Esophagus squamous epithelium (tissue), 5 donors: ENCODE data around the gene CCR9. TPM values are rescaled to one million over a fixed set of nuclear protein-coding genes. Genes with fewer than 3 reads are reported as not detected.

Experiments used
- DNase-seq: peaks from one replicate; lab custom pipeline; 2025; lab: John Stamatoyannopoulos, UW
- H3K27ac ChIP-seq, 4 donors: fragments of 200-600 bp; sonication (generic); one replicate each; pipeline ENCODE4 v1.5.1; 2016 to 2019; ENCODE audit warnings: mild to moderate bottlenecking in 1 of 4
- H3K27me3 ChIP-seq, 4 donors: fragments of 200-600 bp; sonication (generic); 1 replicate in 3 of 4; 2 replicates in 1 of 4; pipeline versions ENCODE4 v1.5.1 to v1.6.0; 2017 to 2021; ENCODE audit warnings: antibody characterized with exemption in 1 of 4
- H3K36me3 ChIP-seq, 3 donors: fragments of 200-600 bp; sonication (generic); one replicate each; pipeline ENCODE4 v1.5.1; 2016 to 2019
- H3K4me1 ChIP-seq, 3 donors: fragments of 200-600 bp; sonication (generic); one replicate each; pipeline ENCODE4 v1.5.1; 2017 to 2019
- H3K4me3 ChIP-seq, 4 donors: fragments of 200-600 bp; sonication (generic); 1 replicate in 3 of 4; 2 replicates in 1 of 4; pipeline ENCODE4 v1.5.1; 2016 to 2019; ENCODE audit warnings: mild to moderate bottlenecking in 2 of 4, moderate library complexity in 1 of 4
- H3K9me3 ChIP-seq, 3 donors: fragments of 200-600 bp; sonication (generic); one replicate each; pipeline ENCODE4 v1.5.1; 2016 to 2019
- POLR2A ChIP-seq, 4 donors: fragments of 450-650 bp; IDR thresholded peaks; one replicate each; pipeline ENCODE4 v1.6.1; 2017; ENCODE audit warnings: antibody characterized with exemption in 4 of 4, mild to moderate bottlenecking in 4 of 4, moderate library complexity in 3 of 4
- WGBS, 2 donors: methylation state at CpG; one replicate each; pipeline ENCODE4 v1.1.5; 2018; 5-methylcytosine and 5-hydroxymethylcytosine counted together
- intact Hi-C: fragments of 100-400 bp; cut with DNase I; formaldehyde crosslinking; loops from one replicate; pipeline ENCODE4 v1.15.0; 2022
- total RNA-seq, 4 donors: library from RNA; depleted of rRNA; stranded (reverse); fragments of >200 nt; gene quantifications; one replicate each; pipeline ENCODE4 v1.1.0, GENCODE V29; 2016
- TF ChIP-seq, protein P1 (sequence below), 6 experiments: fragments of 450-650 bp in 4 of 6; fragments of 200-600 bp in 2 of 6; sonication (generic) in 2 of 6; IDR thresholded peaks; one replicate each; pipeline ENCODE4 v1.5.1; 2016 to 2019; ENCODE audit warnings: antibody characterized with exemption in 6 of 6, mild to moderate bottlenecking in 4 of 6, moderate library complexity in 4 of 6
- donor health status: DM: yes; HTN: yes; CAD: no.

Gene CCR9
- total RNA-seq, 4 donors from 2014 or later = not detected

DNA sequence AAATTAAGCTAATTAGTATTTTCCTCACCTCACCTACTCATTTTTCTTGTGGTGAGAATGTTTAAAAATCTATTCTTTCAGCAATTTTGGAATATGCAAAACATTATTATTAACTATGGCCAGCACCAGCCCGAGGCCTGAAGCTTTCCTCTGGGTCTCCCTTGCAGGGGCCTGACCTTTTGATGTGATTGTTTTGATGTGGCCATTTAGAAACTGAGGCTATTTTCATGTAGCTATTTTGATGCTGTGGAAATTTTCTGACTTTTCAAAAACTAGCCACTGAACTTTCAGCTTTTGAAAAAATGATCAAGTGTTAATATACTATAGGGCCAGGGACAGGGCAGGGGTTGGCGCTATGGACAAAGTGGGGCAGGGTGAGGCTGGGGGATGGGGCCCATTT, 8.2 kb upstream of the CCR9 start:
- peaks cover 0 to 7% (median 0%) of the 10 kb centered on the region in 3 donors for H3K4me1 ChIP-seq
- 55 to 79% methylated on average over 2 of the region's 2 CpGs for WGBS, 2 donors
- intact Hi-C loops = no loop called here
- H3K9me3 ChIP-seq = no peaks in the 10 kb centered on the region
- no peak overlapping the region for H3K4me3 ChIP-seq
- no peaks in the 10 kb centered on the region for H3K27me3 ChIP-seq
- no peak overlapping the region for H3K27ac ChIP-seq
- H3K36me3 ChIP-seq = no peaks in the 10 kb centered on the region
- no peak for TF ChIP-seq POLR2A (IDR thresholded peaks at IDR 0.05)
- TF ChIP-seq, protein P1, sequence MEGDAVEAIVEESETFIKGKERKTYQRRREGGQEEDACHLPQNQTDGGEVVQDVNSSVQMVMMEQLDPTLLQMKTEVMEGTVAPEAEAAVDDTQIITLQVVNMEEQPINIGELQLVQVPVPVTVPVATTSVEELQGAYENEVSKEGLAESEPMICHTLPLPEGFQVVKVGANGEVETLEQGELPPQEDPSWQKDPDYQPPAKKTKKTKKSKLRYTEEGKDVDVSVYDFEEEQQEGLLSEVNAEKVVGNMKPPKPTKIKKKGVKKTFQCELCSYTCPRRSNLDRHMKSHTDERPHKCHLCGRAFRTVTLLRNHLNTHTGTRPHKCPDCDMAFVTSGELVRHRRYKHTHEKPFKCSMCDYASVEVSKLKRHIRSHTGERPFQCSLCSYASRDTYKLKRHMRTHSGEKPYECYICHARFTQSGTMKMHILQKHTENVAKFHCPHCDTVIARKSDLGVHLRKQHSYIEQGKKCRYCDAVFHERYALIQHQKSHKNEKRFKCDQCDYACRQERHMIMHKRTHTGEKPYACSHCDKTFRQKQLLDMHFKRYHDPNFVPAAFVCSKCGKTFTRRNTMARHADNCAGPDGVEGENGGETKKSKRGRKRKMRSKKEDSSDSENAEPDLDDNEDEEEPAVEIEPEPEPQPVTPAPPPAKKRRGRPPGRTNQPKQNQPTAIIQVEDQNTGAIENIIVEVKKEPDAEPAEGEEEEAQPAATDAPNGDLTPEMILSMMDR (IDR thresholded peaks at IDR 0.05) = no peak
- DNase-seq = no peak

DNA sequence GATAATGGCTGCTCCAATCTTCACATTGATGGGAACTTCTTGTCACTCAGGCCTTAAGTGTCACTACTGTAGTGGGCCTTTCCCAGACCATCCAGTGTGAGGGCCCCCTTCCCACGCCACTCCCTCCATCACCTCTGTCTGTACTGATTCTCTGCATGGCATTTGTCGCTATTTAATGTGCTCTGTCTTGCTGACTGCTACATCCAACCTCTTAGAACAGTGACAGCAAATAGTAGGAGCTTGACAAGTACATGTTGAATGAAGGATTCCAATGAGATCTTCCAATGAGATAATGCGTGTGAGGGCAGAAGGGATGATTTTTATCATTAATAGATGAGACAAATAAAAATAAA, 5.6 kb upstream of the CCR9 start:
- Histone ChIP-seq H3K4me3 (no peak overlapping the region), H3K4me1 (peaks cover 0 to 7% (median 0%) of the 10 kb centered on the region in 3 donors), H3K27ac (no peak overlapping the region), H3K27me3 (peaks cover 0 to 6% (median 0%) of the 10 kb centered on the region in 4 donors), H3K36me3 (no peaks in the 10 kb centered on the region), H3K9me3 (no peaks in the 10 kb centered on the region)
- intact Hi-C loops = no loop called here
- 61 to 74% methylated on average over 3 of the region's 3 CpGs for WGBS, 2 donors
- TF ChIP-seq, protein P1 (IDR thresholded peaks at IDR 0.05) = no peak
- no peak for DNase-seq

DNA sequence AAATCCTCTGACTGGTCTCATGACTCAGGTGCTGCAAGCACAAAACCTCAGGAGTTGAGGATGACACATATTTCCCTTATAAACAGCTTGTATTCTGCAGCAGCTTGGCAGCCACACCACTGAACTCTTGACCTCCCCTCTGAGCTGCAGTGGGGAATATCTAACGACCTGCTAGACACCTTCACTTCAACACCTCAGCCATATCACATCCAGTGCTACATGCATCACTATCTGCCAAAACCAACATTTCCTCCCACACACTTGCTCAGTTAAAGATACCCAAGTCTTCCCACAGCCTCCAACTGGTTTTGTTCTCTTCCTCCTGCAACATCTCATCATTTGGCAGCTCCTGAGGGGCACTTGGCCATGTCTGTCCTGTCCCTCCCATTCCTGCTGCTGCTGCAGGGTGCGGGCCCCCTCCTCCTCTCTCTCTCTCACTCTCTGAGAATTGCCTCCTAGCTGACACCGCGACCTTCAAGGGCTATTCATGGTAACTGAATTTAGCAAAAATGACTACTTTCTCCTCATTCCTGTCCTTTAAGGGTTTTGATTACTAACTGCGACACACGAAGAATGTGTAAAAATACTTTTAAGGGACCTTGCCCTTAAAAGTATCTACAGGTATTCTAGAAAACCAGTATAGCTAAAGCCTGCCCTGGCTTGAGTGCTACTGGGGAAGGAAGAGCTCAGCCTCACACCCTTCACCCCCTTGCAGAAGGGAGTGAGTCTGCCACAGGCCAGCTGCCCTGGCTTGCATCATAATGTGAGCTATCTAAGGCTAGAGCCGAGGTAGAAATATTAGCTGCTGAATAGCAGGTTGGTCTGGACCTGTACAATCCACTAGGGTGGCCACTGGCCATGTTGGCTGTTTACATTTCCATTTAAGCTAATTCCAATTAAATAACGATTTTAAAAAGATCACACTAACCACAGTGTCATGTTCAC, 5.0 kb upstream of the CCR9 start:
- Histone ChIP-seq H3K9me3 (no peaks in the 10 kb centered on the region), H3K4me3 (no peak overlapping the region), H3K27ac (no peak overlapping the region), H3K27me3 (peaks cover 0 to 6% (median 0%) of the 10 kb centered on the region in 4 donors), H3K4me1 (peaks cover 0 to 7% (median 0%) of the 10 kb centered on the region in 3 donors), H3K36me3 (no peaks in the 10 kb centered on the region)
- TF ChIP-seq, protein P1 (IDR thresholded peaks at IDR 0.05) = no peak
- no peak for TF ChIP-seq POLR2A (IDR thresholded peaks at IDR 0.05)
- 60 to 67% methylated on average over 7 to 8 of the region's 8 CpGs for WGBS, 2 donors
- intact Hi-C loops = no loop called here
- DNase-seq = no peak

DNA sequence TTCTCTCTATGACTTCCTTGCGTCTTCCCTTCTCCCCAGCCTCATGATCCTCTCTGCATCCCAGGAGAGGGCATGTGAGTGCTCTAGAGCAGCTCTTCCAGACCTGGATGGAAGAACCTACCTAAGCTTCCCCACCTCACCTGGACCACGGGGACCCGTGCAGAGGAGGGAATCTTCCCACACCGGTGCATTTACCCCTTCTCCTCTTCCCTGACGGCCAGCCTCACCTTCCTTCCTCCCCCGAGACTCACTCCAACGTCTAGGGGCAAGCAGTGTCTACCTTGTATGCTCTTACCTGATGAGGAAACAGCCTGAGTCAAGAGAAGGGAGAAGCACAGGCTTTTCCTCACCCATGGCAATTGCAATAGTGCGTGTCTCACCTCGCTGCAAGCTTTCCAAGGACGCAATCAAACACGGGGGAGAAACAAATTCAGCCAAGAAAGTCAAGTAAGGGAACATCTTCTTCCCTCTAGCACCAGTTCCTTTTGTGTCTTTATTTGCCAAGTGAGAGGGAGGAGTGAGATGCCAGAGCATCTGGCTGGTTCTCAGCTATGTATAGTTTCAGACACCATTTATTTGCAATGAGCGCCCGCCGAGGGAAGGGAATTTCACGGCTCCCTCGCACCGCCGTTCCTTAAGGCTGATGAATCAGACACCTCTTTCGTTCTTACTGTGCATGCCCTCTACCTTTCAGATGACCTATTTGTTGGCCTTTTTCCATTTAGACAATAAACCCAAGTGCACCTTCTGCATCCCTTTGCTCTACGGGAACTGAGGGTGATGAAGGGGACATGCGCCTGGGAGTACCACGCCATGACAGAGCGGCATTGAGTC, 1.8 kb upstream of the CCR9 start:
- no peak overlapping the region for H3K4me3 ChIP-seq
- intact Hi-C loops = no loop called here
- TF ChIP-seq, protein P1 (IDR thresholded peaks at IDR 0.05) = no peak
- no peak for TF ChIP-seq POLR2A (IDR thresholded peaks at IDR 0.05)
- WGBS, 2 donors = 71 to 79% methylated on average over 18 to 23 of the region's 23 CpGs
- H3K36me3 ChIP-seq = no peaks in the 10 kb centered on the region
- H3K4me1 ChIP-seq = peaks cover 0 to 7% (median 0%) of the 10 kb centered on the region in 3 donors
- H3K9me3 ChIP-seq = no peaks in the 10 kb centered on the region
- H3K27ac ChIP-seq = no peak overlapping the region
- DNase-seq = no peak
- peaks cover 0 to 6% (median 0%) of the 10 kb centered on the region in 4 donors for H3K27me3 ChIP-seq
